Head of caudate nucleus (tissue), 42 donors: ENCODE results near the gene CDC25C.

Source experiments
- DNase-seq, 42 donors: peaks; one replicate each; pipeline versions ENCODE4 v3.0.0 to v3.0.0-alpha.2; 2020 to 2021; ENCODE audit warnings: mixed read lengths in 7 of 42
- intact Hi-C: fragments of 100-400 bp; cut with DNase I; formaldehyde crosslinking; loops from one replicate; pipeline ENCODE4 v1.15.0; 2022

CDC25C gene

DNA sequence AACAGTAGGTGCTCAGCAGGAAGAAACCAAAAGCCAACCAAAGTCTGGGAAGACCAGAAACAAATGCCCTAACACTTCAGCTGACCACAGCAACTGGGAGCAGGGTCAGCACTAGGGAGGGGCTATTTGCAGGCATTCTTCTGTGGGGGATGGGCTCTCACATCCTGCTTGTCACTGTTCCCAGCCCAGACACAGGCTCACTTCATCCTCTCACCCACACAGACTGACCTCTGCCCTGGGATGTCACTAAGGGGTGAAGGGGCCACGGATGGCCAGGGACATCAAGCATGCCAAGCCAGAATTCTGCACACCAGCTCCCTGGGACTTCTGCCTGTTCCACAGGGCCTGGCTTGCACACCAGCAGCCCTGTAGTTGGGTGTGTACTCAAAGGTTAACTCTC, 85.9 kb downstream of the CDC25C start:
- DNase-seq, result no peak

DNA sequence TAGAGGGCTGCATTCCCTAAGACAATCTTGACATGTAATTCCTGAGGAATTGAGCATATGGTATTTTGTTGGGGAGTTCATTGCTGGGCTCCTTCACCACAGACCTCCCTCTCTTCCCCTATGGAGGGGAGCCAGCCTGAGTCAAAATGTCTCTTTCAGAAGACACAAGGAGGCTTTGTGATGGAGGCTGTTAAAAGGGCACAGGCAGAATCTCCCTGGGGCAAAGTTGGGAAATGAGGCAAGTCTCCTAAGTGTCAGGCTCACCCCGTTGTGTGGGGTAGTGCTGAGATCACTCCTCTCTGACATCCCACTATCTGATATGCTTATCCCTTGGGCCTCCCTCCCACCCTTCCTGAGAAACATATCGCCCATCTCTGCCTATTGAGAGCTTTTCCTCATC, 87.8 kb downstream of the CDC25C start:
- intact Hi-C loops, result no loop called here
- DNase-seq, result peak in 16 of 42 donors; percentile 7 to 43 (median 22)

More for the DNA sequence above, 85.9 kb downstream of the CDC25C start:
- intact Hi-C loops, result no loop called here

DNA sequence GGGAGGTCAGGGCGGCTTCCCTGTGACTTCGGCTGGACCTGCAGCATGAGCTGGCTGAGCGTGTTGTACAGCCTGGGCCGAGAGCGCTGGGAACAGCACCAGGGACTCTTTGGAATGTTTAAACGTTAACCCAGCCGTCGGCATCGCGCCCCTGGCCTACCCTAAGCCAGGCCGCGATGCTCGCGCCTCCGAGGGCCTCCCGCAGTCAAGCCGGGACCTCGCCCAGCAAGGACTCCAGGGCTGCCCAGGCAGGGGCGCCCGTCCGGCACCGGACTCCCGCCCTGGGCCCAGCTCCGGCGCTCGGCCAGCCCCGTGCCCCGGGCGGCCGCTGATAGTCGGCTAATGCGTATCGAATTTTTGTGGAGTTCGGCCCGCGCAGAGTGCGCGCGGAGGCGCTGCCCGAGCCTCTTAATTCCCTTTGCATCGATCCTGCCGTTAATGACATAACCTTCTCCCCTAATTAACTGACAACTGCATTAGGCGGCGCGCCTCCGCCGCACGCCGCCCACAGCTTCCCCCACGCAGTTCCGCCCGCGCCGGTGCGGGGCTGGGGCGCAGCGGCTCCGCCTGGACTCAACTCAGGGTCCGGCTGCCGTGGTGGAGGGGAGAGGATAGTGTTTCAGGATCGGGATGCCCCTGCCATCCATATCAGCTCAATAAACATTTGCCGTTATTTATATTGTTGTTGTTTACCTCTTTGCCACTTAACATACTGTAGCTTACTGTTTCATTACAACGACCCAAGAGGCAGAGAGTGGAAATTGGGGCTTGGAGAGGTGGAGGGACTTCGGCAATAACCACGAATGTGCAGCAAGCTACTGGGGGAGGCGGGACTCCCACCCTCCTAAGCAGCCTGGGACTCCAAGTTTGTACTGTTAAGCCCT, 89.7 kb downstream of the CDC25C start:
- DNase-seq, result peak in 28 of 42 donors; percentile 1 to 47 (median 13)

DNA sequence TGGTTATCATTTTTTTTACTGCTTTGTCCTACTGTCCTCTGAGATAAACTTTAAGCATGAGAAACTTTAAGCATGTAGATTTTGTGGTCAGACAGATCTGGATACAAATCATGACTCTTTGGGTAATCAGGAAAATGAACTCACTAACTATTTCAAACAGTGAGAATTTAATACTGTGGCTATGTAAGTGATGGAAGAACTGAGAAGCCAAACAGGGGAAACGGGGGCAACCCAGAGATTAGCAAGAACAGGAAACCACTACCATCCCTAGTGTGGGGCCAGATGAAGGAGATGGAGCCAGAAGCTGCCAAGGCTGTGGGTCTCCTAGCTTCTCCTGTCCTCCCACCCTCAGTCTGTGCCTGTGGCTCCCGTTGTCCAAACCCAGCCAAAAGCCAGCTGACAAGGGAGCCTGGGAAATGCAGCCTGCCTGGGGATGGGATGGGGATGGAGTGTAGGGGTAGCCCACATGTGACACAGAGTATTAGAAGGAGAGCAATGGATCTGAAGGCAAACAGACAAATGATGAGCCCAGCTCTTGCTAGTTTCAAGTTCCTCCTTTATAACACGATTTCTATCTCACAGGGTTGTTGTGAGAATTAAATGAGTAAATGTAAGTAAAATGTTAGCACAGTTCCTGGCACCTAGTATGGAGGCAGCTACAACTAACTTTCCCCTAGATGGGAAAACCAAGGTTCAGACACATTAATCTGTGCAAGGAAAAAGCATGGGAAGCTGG, 90.8 kb downstream of the CDC25C start:
- intact Hi-C loops, result no loop called here
- no peak for DNase-seq

More for the DNA sequence above, 89.7 kb downstream of the CDC25C start:
- intact Hi-C loops, result no loop called here

DNA sequence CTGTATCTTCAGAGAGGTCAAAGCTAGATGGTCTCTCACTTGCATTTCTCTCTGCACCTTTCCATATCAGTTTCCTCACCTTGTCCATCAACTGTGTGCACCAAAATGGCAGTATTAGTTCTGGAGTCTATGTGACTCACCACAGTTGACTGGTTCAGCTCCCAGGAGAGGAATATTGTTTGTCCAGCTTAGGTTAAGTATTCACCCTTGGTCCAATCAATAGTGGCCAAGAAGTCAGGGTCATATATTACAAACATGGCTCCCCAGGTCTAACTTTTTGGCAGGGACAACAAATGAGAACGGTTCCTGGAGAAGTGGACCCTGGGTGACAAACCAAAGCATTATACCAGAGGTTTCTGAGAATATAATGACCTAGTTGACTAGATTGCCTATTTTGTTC, 93.6 kb downstream of the CDC25C start:
- intact Hi-C loops, result no loop called here
- no peak for DNase-seq
